ENCODE results near the gene DVL1.

GRCh38 chr1:1347026-1347595, 2.1 kb downstream of the DVL1 start:
- TF ChIP-seq EZH2 (IDR thresholded peaks at IDR 0.05; ENCODE audit: insufficient read depth, poor library complexity, severe bottlenecking) (no peak), EZH2phosphoT487 (IDR thresholded peaks at IDR 0.05; ENCODE audit: insufficient read depth, low read depth) (no peak)
